ENCODE results near the gene PTPN2.
A peak's percentile ranks its signal among the peaks of the same experiment; 100 is the strongest.
"Not testable (repeated sequence)": the region's sequence is repeated elsewhere in the genome, so short reads cannot be mapped to it uniquely, and the experiment has no call there.

PTPN2 gene

DNA sequence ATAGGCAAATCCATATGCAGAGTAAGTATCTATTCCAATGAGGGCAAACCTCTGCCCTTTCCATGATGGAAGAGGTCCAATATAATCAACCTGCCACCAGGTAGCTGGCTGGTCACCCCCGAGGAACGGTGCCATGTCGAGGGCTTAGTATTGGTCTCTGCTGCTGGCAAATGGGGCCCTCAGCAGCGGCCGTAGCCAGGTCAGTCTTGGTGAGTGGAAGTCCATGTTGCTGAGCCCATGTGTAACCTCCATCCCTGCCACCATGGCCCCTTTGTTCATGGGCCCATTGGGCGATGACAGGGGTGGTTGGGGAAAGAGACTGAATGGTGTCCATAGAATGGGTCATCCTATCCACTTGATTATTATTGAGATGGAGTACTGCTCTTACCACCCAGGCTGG lies 128.4 kb downstream of the PTPN2 start:
- H3K4me1 Mint-ChIP-seq (ENCODE audit: low read depth); H3K36me3 Mint-ChIP-seq (ENCODE audit: low read depth); H3K27me3 Mint-ChIP-seq (ENCODE audit: low read depth); H3K27ac Mint-ChIP-seq; DNase-seq (ENCODE audit: low spot score); H3K4me3 Mint-ChIP-seq; H3K9me3 Mint-ChIP-seq: not testable (repeated sequence)

DNA sequence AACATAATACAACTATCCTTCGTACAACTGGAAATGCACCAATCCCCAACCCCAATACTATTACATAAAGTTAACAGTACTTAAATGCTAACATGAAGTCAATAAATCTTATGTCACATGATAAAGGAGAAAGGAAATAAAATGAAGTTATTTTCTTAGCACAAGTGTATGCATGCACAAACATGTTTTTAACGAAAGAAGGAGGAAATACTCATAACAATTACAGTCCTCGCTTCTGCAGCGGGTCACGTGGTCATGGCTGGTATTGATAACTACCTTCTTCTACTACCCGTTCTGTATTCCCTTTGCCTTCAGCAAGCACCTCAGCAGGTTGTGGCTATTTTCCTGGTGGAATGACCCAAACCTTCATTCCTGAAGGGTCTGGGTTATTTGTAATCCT lies 129.5 kb downstream of the PTPN2 start:
- peaks cover 12% of the 10 kb centered on the region for H3K4me1 Mint-ChIP-seq (ENCODE audit: low read depth)
- no peak for DNase-seq (ENCODE audit: low spot score)
- H3K9me3 Mint-ChIP-seq = no peaks in the 10 kb centered on the region
- peaks cover 2% of the 10 kb centered on the region for H3K27me3 Mint-ChIP-seq (ENCODE audit: low read depth)
- H3K36me3 Mint-ChIP-seq (ENCODE audit: low read depth) = peaks cover 5% of the 10 kb centered on the region
- no peak overlapping the region for H3K4me3 Mint-ChIP-seq
- H3K27ac Mint-ChIP-seq = no peak overlapping the region

DNA sequence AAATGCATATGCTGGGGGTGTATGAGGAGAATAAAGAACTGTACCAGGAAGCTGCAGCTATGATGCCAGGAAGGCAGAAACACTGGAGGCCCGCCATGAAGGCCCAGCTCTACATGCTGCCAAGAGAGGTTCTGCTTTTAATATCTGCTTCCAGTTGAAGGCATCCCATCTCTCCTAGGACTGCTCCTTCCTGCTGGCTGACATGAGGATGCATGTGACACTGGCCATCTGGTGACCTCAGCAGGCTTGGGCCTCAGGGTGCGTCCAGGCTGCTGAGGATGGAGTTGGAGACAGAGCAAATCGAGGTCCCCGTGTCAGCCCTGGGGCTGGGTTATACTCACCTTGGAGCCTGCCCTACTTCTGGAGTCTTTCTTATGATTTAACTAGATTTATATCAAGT lies 132.1 kb downstream of the PTPN2 start:
- no peak overlapping the region for H3K4me3 Mint-ChIP-seq
- no peaks in the 10 kb centered on the region for H3K9me3 Mint-ChIP-seq
- no peak overlapping the region for H3K27ac Mint-ChIP-seq
- H3K4me1 Mint-ChIP-seq (ENCODE audit: low read depth) = peaks cover 16% of the 10 kb centered on the region
- no peak for DNase-seq (ENCODE audit: low spot score)
- H3K27me3 Mint-ChIP-seq (ENCODE audit: low read depth) = peaks cover 2% of the 10 kb centered on the region
- peaks cover 5% of the 10 kb centered on the region for H3K36me3 Mint-ChIP-seq (ENCODE audit: low read depth)

DNA sequence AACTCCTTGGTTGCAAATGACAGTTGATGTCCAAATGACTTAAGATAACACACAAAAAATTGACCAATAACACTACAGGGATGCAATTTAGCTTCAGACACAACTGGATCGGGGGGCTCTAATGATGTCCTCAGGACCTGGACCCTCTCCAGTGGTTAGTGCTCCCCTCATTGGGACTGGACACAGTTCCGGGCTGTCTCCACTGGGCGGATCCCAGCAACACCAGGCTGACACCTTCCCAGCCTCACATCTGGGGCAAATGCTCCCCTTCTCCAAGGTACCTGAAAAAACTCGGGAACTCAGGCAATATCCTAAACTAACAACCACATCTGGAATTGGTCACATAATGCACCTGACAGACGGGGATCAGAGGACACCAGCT lies 132.5 kb downstream of the PTPN2 start:
- Mint-ChIP-seq H3K9me3 (no peaks in the 10 kb centered on the region), H3K36me3 (ENCODE audit: low read depth) (peaks cover 3% of the 10 kb centered on the region), H3K4me1 (ENCODE audit: low read depth) (peaks cover 16% of the 10 kb centered on the region), H3K4me3 (no peak overlapping the region), H3K27me3 (ENCODE audit: low read depth) (peaks cover under 1% of the 10 kb centered on the region), H3K27ac (no peak overlapping the region)
- no peak for DNase-seq (ENCODE audit: low spot score)

DNA sequence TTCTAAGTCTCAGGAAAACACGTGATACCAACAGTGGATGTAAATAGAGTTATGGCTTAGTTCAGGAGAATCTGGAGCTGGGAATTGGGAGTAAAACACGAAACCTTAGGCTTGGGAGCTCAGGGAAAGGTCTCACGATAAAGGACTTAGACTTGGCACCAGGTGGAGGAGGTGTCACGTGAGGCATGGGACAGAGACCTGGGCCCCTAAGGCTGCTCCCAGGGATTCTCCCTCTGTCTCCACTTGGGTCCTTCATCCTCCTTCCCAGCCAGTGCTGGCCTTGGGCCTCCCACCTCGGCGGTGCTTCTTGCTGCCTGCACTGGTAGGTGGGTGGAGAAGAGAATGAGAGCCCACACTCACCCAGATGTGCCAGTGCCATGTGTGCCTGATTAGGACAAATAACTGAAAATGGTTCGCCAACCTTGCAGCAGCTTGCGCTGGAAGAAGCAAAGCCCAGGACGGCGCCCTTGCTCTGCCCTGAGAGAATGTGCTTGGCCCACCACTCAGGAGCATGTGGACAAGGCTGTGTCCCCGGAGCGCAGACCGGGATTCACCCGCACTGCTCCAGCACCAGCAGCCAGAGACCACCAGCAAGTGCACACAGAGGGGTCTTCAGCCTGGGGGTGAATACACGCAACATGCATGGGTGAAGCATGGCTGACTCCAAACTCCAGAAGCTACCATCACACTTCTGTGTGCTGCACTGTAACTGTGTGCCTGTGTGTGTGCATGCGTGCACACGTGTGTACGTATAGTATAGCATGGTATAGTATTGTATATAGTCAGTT lies 133.1 kb downstream of the PTPN2 start:
- H3K27ac Mint-ChIP-seq = peak overlapping the region; percentile 49
- no peak overlapping the region for H3K4me3 Mint-ChIP-seq
- peaks cover 16% of the 10 kb centered on the region for H3K4me1 Mint-ChIP-seq (ENCODE audit: low read depth)
- no peak for DNase-seq (ENCODE audit: low spot score)
- H3K27me3 Mint-ChIP-seq (ENCODE audit: low read depth) = no peaks in the 10 kb centered on the region
- no peaks in the 10 kb centered on the region for H3K9me3 Mint-ChIP-seq
- H3K36me3 Mint-ChIP-seq (ENCODE audit: low read depth) = peaks cover 2% of the 10 kb centered on the region

DNA sequence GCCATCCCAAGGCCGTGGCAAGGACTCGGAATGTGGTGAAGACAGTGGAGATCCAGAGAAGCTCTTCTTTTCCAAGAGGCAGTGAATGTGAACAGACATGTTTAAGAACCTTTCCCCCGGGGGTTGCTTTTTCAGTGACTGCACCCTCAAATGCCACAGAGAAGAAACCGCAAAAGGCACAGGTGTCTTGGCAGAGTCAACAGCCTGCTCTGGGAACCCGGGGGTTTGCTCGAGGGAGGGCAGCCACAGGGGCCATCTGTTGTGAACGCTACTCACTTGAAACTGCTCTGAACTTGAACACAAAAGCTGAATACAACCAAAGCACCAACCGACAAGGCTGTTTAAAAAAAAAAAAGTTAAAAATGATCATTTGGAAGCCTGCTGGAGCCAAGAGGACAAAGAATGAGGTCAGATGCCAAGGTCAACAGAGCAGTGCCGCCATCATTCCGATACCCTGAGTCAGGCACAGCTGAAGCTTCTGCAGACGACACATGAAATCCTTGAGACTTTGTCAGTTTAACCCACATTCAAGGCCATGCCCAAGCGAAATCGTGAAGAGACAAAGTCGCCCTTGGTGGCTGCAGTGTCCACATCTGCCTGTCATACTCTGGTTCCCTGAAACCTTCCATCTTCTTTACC lies 133.8 kb downstream of the PTPN2 start:
- peak overlapping the region; percentile 48 for H3K4me3 Mint-ChIP-seq

DNA sequence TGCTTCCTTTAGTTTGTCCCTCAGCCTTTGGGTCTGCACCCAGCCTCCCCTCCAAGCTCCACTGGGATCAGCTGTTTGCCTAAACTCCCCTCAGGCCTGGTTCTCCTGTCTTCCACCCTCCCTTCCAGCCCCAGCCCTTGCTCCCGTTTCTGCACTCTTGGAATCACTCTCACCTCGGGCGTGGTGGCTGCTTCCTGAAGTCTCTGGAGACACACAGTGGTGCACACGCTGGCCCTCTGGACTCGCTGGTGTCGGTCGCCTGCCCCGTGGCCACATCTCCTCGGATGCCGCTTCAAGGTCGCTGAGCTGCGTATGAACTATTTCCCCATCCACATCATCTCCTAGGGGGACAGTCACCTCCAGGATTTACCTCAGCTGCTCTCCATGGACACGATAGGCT lies 134.9 kb downstream of the PTPN2 start:
- H3K36me3 Mint-ChIP-seq (ENCODE audit: low read depth) = no peaks in the 10 kb centered on the region
- H3K9me3 Mint-ChIP-seq = no peaks in the 10 kb centered on the region
- no peaks in the 10 kb centered on the region for H3K27me3 Mint-ChIP-seq (ENCODE audit: low read depth)
- no peak for DNase-seq (ENCODE audit: low spot score)
- peak overlapping the region; percentile 55 for H3K27ac Mint-ChIP-seq
- H3K4me1 Mint-ChIP-seq (ENCODE audit: low read depth) = peaks cover 16% of the 10 kb centered on the region
- H3K4me3 Mint-ChIP-seq = no peak overlapping the region

More for the DNA sequence above, 133.8 kb downstream of the PTPN2 start:
- Mint-ChIP-seq H3K27me3 (ENCODE audit: low read depth) (no peaks in the 10 kb centered on the region), H3K27ac (peak overlapping the region; percentile 55), H3K4me1 (ENCODE audit: low read depth) (peaks cover 16% of the 10 kb centered on the region), H3K9me3 (no peaks in the 10 kb centered on the region), H3K36me3 (ENCODE audit: low read depth) (peaks cover 2% of the 10 kb centered on the region)
- DNase-seq (ENCODE audit: low spot score) = peak; percentile 24

DNA sequence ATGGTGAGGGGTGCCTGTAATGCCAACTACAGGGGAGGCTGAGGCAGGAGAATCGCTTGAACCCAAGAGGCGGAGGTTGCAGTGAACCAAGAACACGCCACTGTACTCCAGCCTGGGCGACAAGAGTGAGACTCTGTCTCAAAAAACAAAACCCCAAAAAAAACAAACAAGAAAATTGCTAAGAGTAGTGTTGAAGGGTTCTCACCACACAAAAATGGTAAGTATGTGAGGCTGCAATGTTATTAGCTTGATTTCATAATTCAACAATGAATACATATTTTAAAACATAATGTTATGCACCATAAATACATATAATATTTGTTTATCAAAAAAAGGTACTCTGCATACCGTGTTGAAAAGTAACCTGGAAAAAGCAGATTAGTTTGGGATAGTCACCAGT lies 135.4 kb downstream of the PTPN2 start:
- Mint-ChIP-seq H3K4me1 (ENCODE audit: low read depth) (peaks cover 16% of the 10 kb centered on the region), H3K27me3 (ENCODE audit: low read depth) (no peaks in the 10 kb centered on the region), H3K4me3 (no peak overlapping the region), H3K9me3 (no peaks in the 10 kb centered on the region), H3K27ac (no peak overlapping the region), H3K36me3 (ENCODE audit: low read depth) (no peaks in the 10 kb centered on the region)
- no peak for DNase-seq (ENCODE audit: low spot score)

DNA sequence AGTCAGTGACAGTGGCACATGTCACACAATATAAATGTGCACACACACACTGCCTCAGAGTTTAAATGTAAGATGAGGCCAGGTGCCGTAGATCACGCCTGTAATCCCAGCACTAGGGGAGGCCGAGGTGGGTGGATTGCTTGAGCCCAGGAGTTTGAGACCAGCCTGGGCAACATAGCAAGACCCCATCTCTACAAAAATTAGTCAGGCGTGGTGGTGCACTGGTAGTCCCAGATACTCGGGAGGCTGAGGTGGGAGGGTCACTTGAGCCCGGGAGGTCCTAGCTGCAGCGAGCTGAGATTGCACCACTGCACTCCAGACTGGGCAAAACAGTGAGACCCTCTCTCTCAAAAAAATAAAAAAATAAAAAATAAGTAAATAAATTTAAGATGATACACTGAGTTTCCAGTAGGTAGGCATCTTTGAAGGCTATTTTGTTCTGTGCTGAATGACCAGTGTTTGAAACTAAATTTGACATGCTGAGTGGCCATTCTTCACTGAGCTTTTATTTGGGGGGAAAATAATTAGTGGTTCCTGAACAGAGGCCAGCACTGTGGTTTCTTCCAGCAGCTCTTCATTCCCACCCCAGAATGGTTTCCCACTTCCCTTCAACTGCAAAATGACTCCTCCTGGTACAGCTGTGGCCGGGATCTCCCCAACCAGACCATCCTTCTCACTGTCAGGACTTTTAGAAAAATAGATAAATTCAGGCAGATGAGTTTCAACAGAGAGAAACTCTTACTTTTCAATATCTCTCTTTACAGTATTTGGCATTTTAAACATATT lies 136.3 kb downstream of the PTPN2 start:
- no peaks in the 10 kb centered on the region for H3K36me3 Mint-ChIP-seq (ENCODE audit: low read depth)
- DNase-seq (ENCODE audit: low spot score) = no peak
- H3K27ac Mint-ChIP-seq = no peak overlapping the region

DNA sequence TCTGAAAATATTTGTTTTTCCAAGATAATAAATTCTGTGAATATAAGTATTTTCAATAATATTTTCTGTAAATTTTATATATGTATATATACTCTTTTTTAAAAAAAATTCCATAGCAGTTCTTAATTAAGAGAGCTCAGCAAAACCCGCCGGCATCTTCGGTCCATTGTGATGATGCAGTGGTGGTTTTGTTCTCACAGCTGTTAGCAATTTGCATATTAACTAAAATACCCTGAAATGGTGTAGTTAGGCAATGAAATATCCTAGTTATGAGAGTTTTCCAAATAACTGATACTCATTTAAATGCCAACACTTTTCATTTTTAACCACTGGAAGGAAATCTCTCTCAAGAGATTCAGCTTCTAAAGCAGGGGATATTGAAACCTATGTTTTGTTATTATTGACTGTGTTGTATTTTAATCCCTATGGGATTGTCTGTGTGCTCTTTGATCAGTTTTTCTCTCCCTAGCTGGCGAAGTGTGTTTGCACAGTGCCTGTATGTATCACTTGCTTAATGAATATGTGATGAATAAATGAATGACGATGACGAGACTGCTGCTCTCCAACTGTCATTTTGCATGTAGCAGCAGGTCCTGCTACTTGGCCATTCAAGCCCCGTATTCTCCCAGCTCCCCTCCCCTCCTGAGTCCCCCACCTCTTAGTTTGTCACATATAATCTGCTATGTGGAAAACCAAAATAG lies 138.8 kb downstream of the PTPN2 start:
- no peaks in the 10 kb centered on the region for H3K27me3 Mint-ChIP-seq (ENCODE audit: low read depth)
- peaks cover 16% of the 10 kb centered on the region for H3K4me1 Mint-ChIP-seq (ENCODE audit: low read depth)
- no peaks in the 10 kb centered on the region for H3K36me3 Mint-ChIP-seq (ENCODE audit: low read depth)
- no peak overlapping the region for H3K27ac Mint-ChIP-seq
- no peak for DNase-seq (ENCODE audit: low spot score)
- no peak overlapping the region for H3K4me3 Mint-ChIP-seq
- H3K9me3 Mint-ChIP-seq = no peaks in the 10 kb centered on the region

More for the DNA sequence above, 136.3 kb downstream of the PTPN2 start:
- H3K4me3 Mint-ChIP-seq = no peak overlapping the region
- H3K4me1 Mint-ChIP-seq (ENCODE audit: low read depth) = peaks cover 16% of the 10 kb centered on the region
- no peaks in the 10 kb centered on the region for H3K9me3 Mint-ChIP-seq
- no peaks in the 10 kb centered on the region for H3K27me3 Mint-ChIP-seq (ENCODE audit: low read depth)

DNA sequence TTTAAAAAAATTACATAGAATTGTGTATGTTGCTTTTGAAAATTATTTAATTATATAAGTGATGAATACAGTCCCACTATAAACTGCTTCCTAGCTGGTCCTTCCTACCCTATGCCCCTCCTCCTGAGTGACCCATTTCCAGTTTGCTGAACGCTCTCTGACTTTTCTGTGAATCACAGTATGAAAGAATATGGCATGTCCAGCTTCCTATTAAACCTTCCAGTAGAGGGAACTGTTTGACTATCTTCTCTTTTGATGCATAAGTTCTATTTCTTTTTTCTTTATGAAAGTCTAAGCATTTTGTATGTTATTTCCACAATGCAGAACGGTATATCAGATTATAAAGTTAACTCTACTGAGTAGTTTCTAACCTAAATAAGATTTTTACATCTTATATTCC lies 139.9 kb downstream of the PTPN2 start:
- Mint-ChIP-seq H3K36me3 (ENCODE audit: low read depth) (no peaks in the 10 kb centered on the region), H3K27me3 (ENCODE audit: low read depth) (no peaks in the 10 kb centered on the region), H3K4me1 (ENCODE audit: low read depth) (peaks cover 6% of the 10 kb centered on the region), H3K27ac (no peak overlapping the region), H3K4me3 (no peak overlapping the region), H3K9me3 (no peaks in the 10 kb centered on the region)
- no peak for DNase-seq (ENCODE audit: low spot score)

DNA sequence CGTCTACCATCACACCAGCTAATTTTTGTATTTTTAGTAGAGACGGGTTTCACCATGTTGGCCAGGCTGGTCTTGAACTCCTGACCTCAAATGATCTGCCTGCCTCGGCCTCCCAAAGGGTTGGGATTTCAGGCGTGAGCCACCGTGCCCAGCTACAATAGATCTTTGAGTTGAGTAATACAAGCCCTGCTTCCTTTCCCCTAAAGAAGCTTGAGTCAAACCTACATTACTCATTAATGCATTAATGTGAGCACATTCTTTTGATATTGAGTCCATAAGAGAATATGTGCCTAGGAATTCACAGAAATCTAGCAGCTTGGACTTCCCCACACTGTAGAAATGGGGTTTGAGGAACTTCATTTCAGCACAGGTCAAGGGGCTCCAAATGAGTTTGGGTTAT lies 141.6 kb downstream of the PTPN2 start:
- DNase-seq (ENCODE audit: low spot score) = no peak
- H3K9me3 Mint-ChIP-seq = no peaks in the 10 kb centered on the region
- peaks cover 6% of the 10 kb centered on the region for H3K4me1 Mint-ChIP-seq (ENCODE audit: low read depth)
- no peaks in the 10 kb centered on the region for H3K27me3 Mint-ChIP-seq (ENCODE audit: low read depth)
- H3K36me3 Mint-ChIP-seq (ENCODE audit: low read depth) = no peaks in the 10 kb centered on the region
- H3K4me3 Mint-ChIP-seq = no peak overlapping the region
- H3K27ac Mint-ChIP-seq = no peak overlapping the region

Measured in T-helper 2 cell treated with Interferon-gamma antibody and Interleukin-4, amounts not matched to agents 5 μg/mL and 100 μg/mL, for 36 hours (primary cell).